Chondrocyte (in vitro differentiated cells): ENCODE data around the gene NIT1. TPM values are rescaled to one million over a fixed set of nuclear protein-coding genes. Genes with fewer than 3 reads are reported as not detected.

Experiments used
- DNase-seq: peaks from one replicate; pipeline ENCODE4 v3.0.0; 2021; ENCODE audit warnings: mixed read lengths, low spot score
- H3K27ac Mint-ChIP-seq: one replicate; pipeline ENCODE4 v1.8.0; 2021; ENCODE audit warnings: mild to moderate bottlenecking, moderate library complexity, mixed read lengths; ENCODE audit not compliant: unreplicated experiment
- H3K27me3 Mint-ChIP-seq: 2 replicates; pipeline ENCODE4 v1.8.0; 2021; ENCODE audit warnings: low read depth, mixed read lengths
- H3K36me3 Mint-ChIP-seq: 2 replicates; pipeline ENCODE4 v1.8.0; 2021; ENCODE audit warnings: low read depth, mixed read lengths
- H3K4me1 Mint-ChIP-seq: 2 replicates; pipeline ENCODE4 v1.8.0; 2021; ENCODE audit warnings: low read depth, mild to moderate bottlenecking, mixed read lengths
- H3K4me3 Mint-ChIP-seq: one replicate; pipeline ENCODE4 v1.8.0; 2021; ENCODE audit warnings: mild to moderate bottlenecking, moderate library complexity, mixed read lengths; ENCODE audit not compliant: unreplicated experiment
- H3K9me3 Mint-ChIP-seq: 2 replicates; pipeline ENCODE4 v1.8.0; 2021; ENCODE audit warnings: low read depth, mixed read lengths
- long read RNA-seq: library from polyadenylated mRNA; stranded (forward); transcript quantifications from one replicate; pipeline ENCODE4 v2.0.0, GENCODE V29; 2021
- total RNA-seq: library from RNA; stranded (reverse); gene quantifications from 3 replicates; pipeline ENCODE4 v1.2.1, GENCODE V29; 2021
- TF ChIP-seq, protein P1 (sequence below): fragments of 200-600 bp; sonication (generic); IDR thresholded peaks from 2 replicates; pipeline ENCODE4 v1.5.0; 2021; ENCODE audit warnings: antibody characterized with exemption, mild to moderate bottlenecking, moderate library complexity

Gene NIT1, protein sequence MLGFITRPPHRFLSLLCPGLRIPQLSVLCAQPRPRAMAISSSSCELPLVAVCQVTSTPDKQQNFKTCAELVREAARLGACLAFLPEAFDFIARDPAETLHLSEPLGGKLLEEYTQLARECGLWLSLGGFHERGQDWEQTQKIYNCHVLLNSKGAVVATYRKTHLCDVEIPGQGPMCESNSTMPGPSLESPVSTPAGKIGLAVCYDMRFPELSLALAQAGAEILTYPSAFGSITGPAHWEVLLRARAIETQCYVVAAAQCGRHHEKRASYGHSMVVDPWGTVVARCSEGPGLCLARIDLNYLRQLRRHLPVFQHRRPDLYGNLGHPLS
- 25.3 to 33.1 TPM (median 27.6 TPM) in 3 replicates for total RNA-seq
- long read RNA-seq, transcript NIT1-203 (7 exons, 1,362 nt): major isoform, 24 of 36 reads
- long read RNA-seq, partial matches to known transcripts: 1 of 36 reads
- long read RNA-seq, other reads (novel, unspliced or antisense): 5 of 36 reads

DNA sequence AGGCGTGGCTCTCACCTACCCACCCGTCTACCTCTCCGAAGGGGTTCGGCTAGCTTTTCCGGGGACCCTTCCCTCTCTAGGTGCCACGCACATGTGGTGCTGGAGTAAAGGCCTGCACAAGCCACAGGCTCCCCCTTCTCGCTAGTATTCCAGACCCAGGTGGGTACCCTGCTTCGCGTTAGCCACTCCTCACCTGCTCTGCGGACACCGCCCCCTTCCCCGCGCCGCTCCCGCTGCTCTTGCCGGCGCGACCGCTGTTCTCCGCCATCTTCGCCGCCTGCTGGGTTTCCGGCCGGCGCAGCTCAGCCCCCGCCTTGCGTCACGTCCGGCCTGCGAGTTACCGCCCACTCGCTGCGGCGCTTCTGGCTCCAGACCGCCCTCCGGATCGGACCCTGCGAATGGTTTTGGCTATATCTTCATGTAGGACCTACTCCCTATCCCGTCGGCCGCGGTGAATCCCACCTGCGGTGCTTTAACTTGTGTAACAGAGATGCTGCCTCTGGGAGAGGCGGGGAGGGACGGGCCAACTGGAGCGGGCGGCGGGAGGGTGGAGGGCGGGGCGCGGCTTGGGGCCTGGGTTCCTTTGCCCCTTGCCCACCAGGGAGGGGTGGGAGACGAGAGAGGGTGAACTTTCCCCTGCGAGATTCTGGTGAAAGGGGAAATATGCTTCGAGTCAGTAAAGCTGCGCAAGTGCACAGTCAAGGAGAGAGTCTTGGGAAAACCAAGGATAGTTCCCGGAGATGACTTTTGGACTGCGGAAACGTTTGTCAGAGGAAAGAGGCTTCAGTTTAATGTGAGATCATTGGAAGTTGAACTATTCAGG lies at the start of gene NIT1, which contains the start of gene PFDN2:
NIT1 (plus strand) TSS at position 347 of the 823 bp plus-strand sequence; CDS start at position 419, 72 bp downstream.
PFDN2 (minus strand) TSS at position 279 of the 823 bp plus-strand sequence; CDS start at position 268, 11 bp downstream.
- Mint-ChIP-seq H3K27me3 (no peaks in the 10 kb centered on the region), H3K27ac (peak within 1 kb of the TSS; percentile 97), H3K4me1 (peaks cover 62% of the 10 kb centered on the region), H3K9me3 (no peaks in the 10 kb centered on the region), H3K4me3 (peak within 1 kb of the TSS; percentile 90), H3K36me3 (peaks cover 19% of the 10 kb centered on the region)
- TF ChIP-seq, protein P1, sequence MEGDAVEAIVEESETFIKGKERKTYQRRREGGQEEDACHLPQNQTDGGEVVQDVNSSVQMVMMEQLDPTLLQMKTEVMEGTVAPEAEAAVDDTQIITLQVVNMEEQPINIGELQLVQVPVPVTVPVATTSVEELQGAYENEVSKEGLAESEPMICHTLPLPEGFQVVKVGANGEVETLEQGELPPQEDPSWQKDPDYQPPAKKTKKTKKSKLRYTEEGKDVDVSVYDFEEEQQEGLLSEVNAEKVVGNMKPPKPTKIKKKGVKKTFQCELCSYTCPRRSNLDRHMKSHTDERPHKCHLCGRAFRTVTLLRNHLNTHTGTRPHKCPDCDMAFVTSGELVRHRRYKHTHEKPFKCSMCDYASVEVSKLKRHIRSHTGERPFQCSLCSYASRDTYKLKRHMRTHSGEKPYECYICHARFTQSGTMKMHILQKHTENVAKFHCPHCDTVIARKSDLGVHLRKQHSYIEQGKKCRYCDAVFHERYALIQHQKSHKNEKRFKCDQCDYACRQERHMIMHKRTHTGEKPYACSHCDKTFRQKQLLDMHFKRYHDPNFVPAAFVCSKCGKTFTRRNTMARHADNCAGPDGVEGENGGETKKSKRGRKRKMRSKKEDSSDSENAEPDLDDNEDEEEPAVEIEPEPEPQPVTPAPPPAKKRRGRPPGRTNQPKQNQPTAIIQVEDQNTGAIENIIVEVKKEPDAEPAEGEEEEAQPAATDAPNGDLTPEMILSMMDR: peak; percentile 12
- peak; percentile 93 for DNase-seq

DNA sequence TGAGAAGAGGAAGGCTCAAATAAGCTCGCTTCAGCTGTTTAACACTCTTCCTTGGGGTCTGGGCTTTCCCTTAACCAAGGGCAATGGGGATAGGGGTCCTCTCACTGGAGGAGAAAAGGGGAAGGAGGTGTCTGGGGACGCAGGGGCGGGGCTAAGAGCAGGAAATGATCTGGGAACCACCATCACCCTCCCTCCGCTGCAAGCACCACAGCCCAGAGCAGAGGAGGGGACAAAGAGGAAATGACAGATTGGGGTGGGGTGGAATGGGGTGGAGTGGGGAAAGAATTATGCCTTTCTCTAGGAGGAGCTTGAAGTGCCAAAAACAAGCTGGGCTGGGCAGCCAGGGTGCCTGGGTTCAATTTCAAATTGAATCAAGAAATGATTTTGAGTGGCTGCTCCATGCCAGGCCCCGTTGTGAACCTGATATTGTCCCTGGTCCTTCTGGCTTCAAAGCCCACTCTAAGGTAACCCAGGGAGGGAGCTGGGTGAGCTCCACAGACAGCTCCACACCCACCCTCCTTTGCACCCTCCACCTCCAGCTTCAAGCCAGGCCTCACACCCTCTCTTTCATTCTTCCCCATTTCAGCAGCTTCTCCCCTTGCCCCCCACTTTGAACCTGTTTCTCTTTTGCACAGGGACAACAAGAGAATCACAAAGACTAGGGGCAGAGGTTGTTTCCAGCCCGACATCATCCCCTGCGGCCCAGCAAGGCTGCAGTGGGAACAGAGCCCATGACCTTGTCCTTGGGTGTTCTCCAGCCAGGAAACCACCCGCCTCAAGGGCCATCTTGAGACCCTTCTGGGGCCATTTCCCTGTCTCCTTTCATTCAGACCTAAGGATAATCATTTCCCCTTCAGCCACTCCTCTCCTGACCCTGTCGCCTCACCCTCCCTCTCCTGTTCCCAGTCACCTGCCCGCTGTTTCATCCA lies 49.3 kb upstream of the NIT1 start:
- DNase-seq: no peak
- TF ChIP-seq, protein P1: no peak
- no peak overlapping the region for H3K27ac Mint-ChIP-seq
- H3K4me1 Mint-ChIP-seq: no peaks in the 10 kb centered on the region
- H3K36me3 Mint-ChIP-seq: no peaks in the 10 kb centered on the region
- peaks cover 14% of the 10 kb centered on the region for H3K27me3 Mint-ChIP-seq
- H3K4me3 Mint-ChIP-seq: no peak overlapping the region
- H3K9me3 Mint-ChIP-seq: no peaks in the 10 kb centered on the region

DNA sequence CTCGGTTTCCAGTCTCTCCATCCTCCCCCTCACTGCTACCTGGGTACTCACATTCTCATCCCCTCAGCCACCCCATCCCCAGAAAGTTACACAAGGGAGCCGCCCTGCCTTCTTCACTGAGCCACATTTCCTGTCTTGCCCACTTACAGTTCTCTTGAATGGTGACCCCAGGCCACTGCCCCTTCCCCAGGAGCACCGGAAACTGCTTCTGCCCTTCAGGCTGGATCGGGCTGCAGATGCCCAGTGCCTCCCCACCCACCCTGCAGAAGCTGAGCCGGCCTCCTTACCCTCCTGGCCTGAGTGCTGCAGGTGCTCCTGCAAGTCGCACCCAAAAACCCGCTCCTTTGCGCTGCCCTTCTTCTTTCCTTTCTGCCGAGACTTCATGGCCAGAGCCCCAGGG lies 48.7 kb upstream of the NIT1 start:
- Mint-ChIP-seq H3K27ac (no peak overlapping the region), H3K36me3 (no peaks in the 10 kb centered on the region), H3K4me3 (no peak overlapping the region), H3K4me1 (no peaks in the 10 kb centered on the region), H3K9me3 (no peaks in the 10 kb centered on the region), H3K27me3 (peaks cover 8% of the 10 kb centered on the region)
- DNase-seq: no peak
- TF ChIP-seq, protein P1: no peak

DNA sequence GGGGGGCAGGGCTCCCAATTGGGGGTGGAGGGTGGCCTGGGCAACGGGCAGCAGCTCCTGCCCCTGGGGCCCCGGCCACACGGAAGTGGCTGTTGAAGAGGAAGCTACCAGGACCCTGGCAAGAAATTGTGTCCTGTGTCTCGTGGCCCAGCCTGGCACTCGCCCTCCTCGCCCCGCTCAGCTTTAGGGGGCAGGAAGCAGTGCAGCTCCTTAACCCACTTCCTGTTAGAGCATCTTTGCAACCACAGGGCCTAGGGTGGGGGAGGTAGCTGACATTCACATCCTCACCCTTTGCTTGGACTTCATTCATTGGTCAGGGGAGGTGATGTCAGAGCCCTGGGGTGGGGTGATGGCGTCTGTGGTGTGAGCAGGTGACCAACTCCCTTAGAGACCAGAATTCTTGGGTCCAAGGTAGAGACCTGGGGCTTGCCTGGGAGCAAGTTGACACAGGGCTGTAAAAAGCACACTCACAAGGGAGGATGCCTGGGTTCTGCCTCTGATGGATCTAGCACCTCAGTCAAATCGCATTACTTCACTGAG lies 48.1 kb upstream of the NIT1 start, which contains the start of gene ARHGAP30:
ARHGAP30 (minus strand) TSS at position 161 of the 540 bp plus-strand sequence. CDS start 267 bp downstream, outside the sequence.
- Mint-ChIP-seq H3K27ac (no peak within 1 kb of the TSS), H3K27me3 (peaks cover 5% of the 10 kb centered on the region), H3K36me3 (no peaks in the 10 kb centered on the region), H3K9me3 (no peaks in the 10 kb centered on the region), H3K4me3 (no peak within 1 kb of the TSS), H3K4me1 (no peaks in the 10 kb centered on the region)
- TF ChIP-seq, protein P1: no peak
- DNase-seq: no peak
